ENCODE results near the gene KPNA5. TPM values are rescaled to one million over a fixed set of nuclear protein-coding genes. Genes with fewer than 3 reads are reported as not detected.
"Not testable (repeated sequence)": the region's sequence is repeated elsewhere in the genome, so short reads cannot be mapped to it uniquely, and the experiment has no call there.

KPNA5 gene
- total RNA-seq, 2 donors from 2014 or later: 4.4 to 6.0 TPM

DNA sequence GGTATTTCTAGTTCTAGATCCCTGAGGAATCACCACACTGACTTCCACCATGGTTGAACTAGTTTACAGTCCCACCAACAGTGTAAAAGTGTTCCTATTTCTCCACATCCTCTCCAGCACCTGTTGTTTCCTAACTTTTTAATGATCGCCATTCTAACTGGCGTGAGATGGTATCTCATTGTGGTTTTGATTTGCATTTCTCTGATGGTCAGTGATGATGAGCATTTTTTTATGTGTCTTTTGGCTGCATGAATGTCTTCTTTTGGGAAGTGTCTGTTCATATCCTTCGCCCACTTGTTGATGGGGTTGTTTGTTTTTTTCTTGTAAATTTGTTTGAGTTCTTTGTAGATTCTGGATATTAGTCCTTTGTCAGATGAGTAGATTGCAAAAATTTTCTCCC is 12.3 kb downstream of the KPNA5 start:
- DNase-seq; ATAC-seq; intact Hi-C loops (cut with DNase I, micrococcal nuclease): not testable (repeated sequence)

GRCh38 chr6:116695401-116695800 is 14.4 kb downstream of the KPNA5 start:
- intact Hi-C loops (cut with DNase I, micrococcal nuclease): no loop called here
- ATAC-seq: peak; percentile 65

GRCh38 chr6:116697480-116697879 is 16.5 kb downstream of the KPNA5 start:
- intact Hi-C loops (cut with DNase I, micrococcal nuclease): no loop called here
- DNase-seq: no peak
- no peak for ATAC-seq

More at GRCh38 chr6:116695401-116695800, 14.4 kb downstream of the KPNA5 start:
- DNase-seq: no peak

DNA sequence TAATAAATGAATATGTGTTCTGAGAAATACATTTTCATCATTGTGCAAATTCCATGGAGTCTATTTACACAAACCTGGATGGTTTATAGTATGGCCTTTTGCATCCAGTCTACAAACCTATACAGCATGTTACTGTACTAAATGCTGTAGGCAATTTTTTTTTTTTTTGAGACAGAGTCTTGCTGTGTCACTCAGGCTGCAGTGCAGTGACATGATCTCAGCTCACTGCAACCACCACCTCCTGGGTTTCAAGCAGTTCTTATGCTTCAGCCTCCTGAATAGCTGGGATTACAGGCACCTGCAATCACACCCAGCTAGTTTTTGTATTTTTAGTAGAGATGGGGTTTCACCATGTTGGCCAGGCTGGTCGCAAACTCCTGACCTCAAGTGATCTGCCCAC is 22.9 kb downstream of the KPNA5 start:
- intact Hi-C loops (cut with DNase I, micrococcal nuclease); ATAC-seq; DNase-seq: not testable (repeated sequence)

- ATAC-seq (no peak), DNase-seq (no peak)
- intact Hi-C loops (cut with DNase I, micrococcal nuclease): no loop called here
Observed at GRCh38 chr6:116705917-116706316, 24.9 kb downstream of the KPNA5 start.

DNA sequence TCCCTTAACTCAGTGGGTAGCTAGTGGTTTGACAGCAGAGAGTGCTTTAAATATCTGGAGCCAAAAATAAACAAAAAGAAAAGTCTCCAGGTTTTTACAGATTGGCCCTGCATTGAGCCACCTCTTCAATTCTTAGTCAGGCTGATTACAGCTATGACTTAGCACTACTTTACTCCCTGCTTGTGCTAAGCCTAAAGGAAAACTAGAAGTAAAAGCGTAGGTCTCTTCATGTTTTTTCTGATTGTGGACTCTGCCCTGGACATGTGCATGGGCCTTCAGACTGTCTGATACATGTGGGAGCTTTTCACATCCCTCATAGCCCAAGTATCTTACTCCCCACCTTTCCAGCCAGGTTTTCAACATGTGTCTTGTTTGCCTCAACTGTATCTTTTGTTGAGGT is 33.3 kb downstream of the KPNA5 start:
- intact Hi-C loops (cut with DNase I, micrococcal nuclease): no loop called here
- no peak for DNase-seq
- no peak for ATAC-seq

GRCh38 chr6:116714761-116715160 is 33.8 kb downstream of the KPNA5 start:
- intact Hi-C loops (cut with DNase I, micrococcal nuclease): no loop called here
- DNase-seq: no peak
- no peak for ATAC-seq

DNA sequence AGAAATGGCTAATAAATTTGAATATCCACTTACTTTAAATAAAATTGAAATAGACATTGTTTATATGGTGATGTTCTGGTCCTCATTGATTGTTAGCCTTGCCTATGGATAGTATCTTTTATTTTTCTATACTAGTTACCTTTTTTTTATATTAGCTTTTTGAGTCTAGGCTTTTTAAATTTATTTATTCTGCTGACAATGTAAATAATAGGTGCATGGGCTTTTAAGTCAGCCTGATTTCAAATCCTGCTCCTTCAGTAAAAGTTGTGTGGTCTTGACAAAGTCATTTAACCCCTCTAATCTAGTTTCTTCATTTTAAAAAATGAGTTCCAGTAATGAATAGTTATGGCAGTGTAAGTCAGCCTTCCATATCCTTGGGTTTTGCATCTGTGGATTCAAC is 45.9 kb downstream of the KPNA5 start:
- intact Hi-C loops (cut with DNase I, micrococcal nuclease): no loop called here
- no peak for ATAC-seq
- DNase-seq: no peak

- DNase-seq: no peak
- intact Hi-C loops (cut with DNase I, micrococcal nuclease): no loop called here
- ATAC-seq: no peak
Observed at GRCh38 chr6:116730513-116730912, 49.5 kb downstream of the KPNA5 start.

DNA sequence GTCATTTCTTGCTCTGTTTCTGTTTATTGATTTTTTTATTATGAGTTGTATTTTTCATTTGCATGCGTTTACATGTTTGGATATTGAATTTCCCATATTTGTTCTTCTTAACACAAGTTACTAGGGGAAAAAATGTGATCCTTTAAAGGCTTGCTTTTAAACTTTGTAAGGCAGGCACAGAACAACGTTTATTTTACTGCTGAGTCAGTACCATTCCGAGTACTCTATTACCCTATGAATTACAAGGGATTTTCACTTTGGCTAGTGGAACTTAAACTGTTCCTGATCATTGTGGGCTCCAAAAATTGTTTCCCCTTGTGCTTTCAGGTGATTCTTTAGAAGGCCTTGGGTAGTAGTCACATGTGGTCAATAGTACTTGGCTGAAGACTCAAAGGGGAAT is 56.0 kb downstream of the KPNA5 start:
- DNase-seq (no peak), ATAC-seq (no peak)
- intact Hi-C loops (cut with DNase I, micrococcal nuclease): no loop called here

GRCh38 chr6:116740486-116740885 is 59.5 kb downstream of the KPNA5 start:
- DNase-seq; ATAC-seq; intact Hi-C loops (cut with DNase I, micrococcal nuclease): not testable (repeated sequence)

GRCh38 chr6:116741571-116741970 is 60.6 kb downstream of the KPNA5 start:
- intact Hi-C loops (cut with DNase I, micrococcal nuclease): no loop called here
- no peak for ATAC-seq
- DNase-seq: no peak

DNA sequence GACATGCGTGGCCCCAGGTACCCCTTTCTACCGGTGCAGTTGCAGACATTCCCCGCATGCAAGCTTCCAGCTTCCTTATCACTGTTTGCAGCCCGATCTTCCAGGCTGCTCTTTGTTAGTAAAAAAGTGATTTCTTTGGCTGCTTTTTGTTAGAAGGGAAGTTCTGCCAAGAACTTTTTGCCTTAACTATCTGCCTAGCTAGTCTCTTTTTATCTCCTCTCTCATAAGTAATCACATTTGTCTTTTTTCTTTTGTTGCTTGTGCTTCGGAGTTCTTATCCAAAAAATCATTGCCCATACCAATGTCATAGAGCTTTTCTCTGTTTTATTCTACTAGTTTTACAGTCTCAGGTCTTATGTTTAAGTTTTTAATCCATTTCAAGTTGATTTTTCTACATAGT is 64.2 kb downstream of the KPNA5 start:
- DNase-seq: no peak
- no peak for ATAC-seq
- intact Hi-C loops (cut with DNase I, micrococcal nuclease): no loop called here

DNA sequence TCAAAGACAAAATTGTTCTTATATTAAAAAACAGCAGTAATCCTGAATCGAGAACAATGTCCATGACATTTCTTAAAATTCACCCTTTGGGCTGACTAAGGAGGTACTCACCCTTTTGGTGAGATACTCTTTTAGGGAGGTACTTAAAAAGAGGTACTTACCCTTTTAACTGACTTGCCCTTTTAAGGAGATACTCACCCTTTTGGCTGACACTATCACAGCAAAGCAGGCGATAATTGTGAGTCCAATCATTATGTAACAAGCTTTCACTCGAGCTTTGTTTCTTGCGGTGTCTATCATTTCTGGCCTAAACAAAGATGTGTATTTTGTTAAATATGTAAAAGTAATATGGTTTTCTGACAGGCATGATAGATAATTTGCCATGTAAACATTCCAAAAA is 80.8 kb downstream of the KPNA5 start:
- DNase-seq (no peak), ATAC-seq (no peak)
- intact Hi-C loops (cut with DNase I, micrococcal nuclease): no loop called here

GRCh38 chr6:116762235-116762634 is 81.2 kb downstream of the KPNA5 start:
- ATAC-seq: no peak
- DNase-seq: no peak
- intact Hi-C loops (cut with DNase I, micrococcal nuclease): no loop called here

GRCh38 chr6:116763048-116763447 is 82.0 kb downstream of the KPNA5 start:
- DNase-seq: no peak
- intact Hi-C loops (cut with DNase I, micrococcal nuclease): no loop called here
- ATAC-seq: no peak

- intact Hi-C loops (cut with DNase I, micrococcal nuclease): no loop called here
- no peak for ATAC-seq
- no peak for DNase-seq
Observed at GRCh38 chr6:116763906-116764628, 83.1 kb downstream of the KPNA5 start.

GRCh38 chr6:116764629-116764960 is 83.6 kb downstream of the KPNA5 start:
- no peak for ATAC-seq
- intact Hi-C loops (cut with DNase I, micrococcal nuclease): no loop called here
- DNase-seq: no peak

DNA sequence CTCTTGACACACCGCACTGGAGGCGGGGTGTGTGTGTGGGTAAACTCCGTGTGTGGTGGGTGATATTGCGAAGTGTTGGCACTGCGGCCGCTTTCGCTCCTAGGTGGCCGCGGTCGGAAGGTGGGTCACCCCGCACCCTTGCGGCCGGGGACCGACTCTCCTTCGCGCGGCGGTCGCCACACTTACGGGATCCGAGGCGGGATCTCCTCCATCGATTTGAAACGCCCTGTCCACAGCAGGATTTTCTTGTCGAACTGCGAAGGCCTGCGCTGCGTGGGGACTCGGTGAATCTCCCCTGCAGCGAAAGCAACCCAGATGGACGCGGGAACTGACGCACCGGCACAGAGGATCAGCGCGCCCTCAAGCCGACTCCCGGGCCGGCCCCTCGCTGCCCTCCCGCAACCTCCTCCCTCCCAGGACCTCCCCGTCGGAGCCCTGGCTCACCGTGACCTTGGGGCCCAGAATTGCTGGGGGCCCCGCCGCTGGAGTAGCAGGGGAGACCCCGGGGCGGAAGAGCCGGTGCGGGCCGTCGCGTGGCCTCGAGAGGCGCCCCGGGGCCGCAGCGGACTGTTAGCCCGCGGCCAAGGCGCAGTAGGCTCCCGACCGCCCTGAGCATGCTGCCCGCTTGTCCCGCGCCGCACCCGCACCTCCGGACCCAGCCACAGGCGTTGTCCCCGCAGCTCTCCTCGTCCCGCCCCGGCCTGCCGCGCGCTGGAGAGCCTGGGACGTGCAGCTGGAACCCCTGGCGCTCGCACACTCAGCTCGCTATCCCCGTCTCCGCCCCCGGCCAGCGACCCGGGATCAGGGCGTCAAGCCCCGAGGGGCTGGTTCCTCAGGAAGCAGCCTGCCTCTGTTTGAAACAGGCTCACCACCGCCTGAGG is 84.2 kb downstream of the KPNA5 start, which contains the start of gene FAM162B:
Gene FAM162B, minus strand, starts transcription at position 759 of the 881 bp plus-strand sequence. Its CDS starts 143 bp downstream, at position 616.
- ATAC-seq (peak; percentile 44), DNase-seq (peak in 1 of 2 donors; percentile 6)
- intact Hi-C loops (cut with DNase I, micrococcal nuclease): no loop called here

- intact Hi-C loops (cut with DNase I, micrococcal nuclease): no loop called here
- ATAC-seq (no peak), DNase-seq (no peak)
Observed at GRCh38 chr6:116766506-116767176, 85.6 kb downstream of the KPNA5 start.
